Hepatocyte (in vitro differentiated cells): ENCODE measurements around the gene ESPNL. TPM values are rescaled to one million over a fixed set of nuclear protein-coding genes. Genes with fewer than 3 reads are reported as not detected.

Source experiments
- DNase-seq: peaks from one replicate; pipeline ENCODE4 v3.0.0-alpha.2; 2016; ENCODE audit warnings: low spot score
- H2AFZ ChIP-seq: fragments of 200-600 bp; sonication (generic); 2 replicates; pipeline ENCODE4 v1.6.0; 2016; ENCODE audit warnings: antibody characterized with exemption, mild to moderate bottlenecking
- H3K27ac ChIP-seq: fragments of 200-600 bp; sonication (generic); 2 replicates; pipeline ENCODE4 v1.5.1; 2016; ENCODE audit warnings: mild to moderate bottlenecking
- H3K27me3 ChIP-seq: fragments of 200-600 bp; sonication (generic); 2 replicates; pipeline ENCODE4 v1.6.1; 2016
- H3K36me3 ChIP-seq: fragments of 200-600 bp; sonication (generic); replicated peaks from 2 replicates; pipeline ENCODE4 v1.5.1; 2016; ENCODE audit warnings: low read depth; ENCODE audit not compliant: insufficient read depth
- H3K4me1 ChIP-seq: fragments of 200-600 bp; sonication (generic); 2 replicates; pipeline ENCODE4 v1.5.1; 2016; ENCODE audit warnings: mild to moderate bottlenecking, moderate library complexity; ENCODE audit not compliant: insufficient read depth
- H3K4me2 ChIP-seq: fragments of 200-600 bp; sonication (generic); 2 replicates; pipeline ENCODE4 v1.6.0; 2016
- H3K4me3 ChIP-seq: fragments of 200-600 bp; sonication (generic); 2 replicates; pipeline ENCODE4 v1.5.1; 2016; ENCODE audit warnings: mild to moderate bottlenecking
- H3K79me2 ChIP-seq: fragments of 200-600 bp; sonication (generic); 2 replicates; pipeline ENCODE4 v1.6.0; 2017; ENCODE audit warnings: mild to moderate bottlenecking
- H3K9me2 ChIP-seq: fragments of 200-600 bp; sonication (generic); replicated peaks from 2 replicates; pipeline ENCODE4 v1.6.0; 2017; ENCODE audit warnings: mild to moderate bottlenecking; ENCODE audit not compliant: insufficient read depth
- H3K9me3 ChIP-seq: fragments of 200-600 bp; sonication (generic); 2 replicates; pipeline ENCODE4 v1.5.1; 2016; ENCODE audit warnings: low read depth, mild to moderate bottlenecking
- H4K20me1 ChIP-seq: fragments of 200-600 bp; sonication (generic); 2 replicates; pipeline ENCODE4 v1.6.0; 2016; ENCODE audit warnings: mild to moderate bottlenecking; ENCODE audit not compliant: insufficient read depth, poor library complexity, severe bottlenecking
- CTCF ChIP-seq: fragments of 200-600 bp; sonication (generic); IDR thresholded peaks from 2 replicates; pipeline ENCODE4 v1.5.1; 2016; ENCODE audit warnings: antibody characterized with exemption, mild to moderate bottlenecking; ENCODE audit not compliant: poor library complexity
- EZH2 ChIP-seq: fragments of 200-600 bp; sonication (generic); IDR thresholded peaks from 2 replicates; pipeline ENCODE4 v1.6.1; 2016; ENCODE audit warnings: antibody characterized with exemption, mild to moderate bottlenecking, borderline replicate concordance
- EZH2phosphoT487 ChIP-seq: fragments of 200-600 bp; sonication (generic); IDR thresholded peaks from one replicate; pipeline ENCODE4 v1.6.1; 2018; ENCODE audit warnings: antibody characterized with exemption, mild to moderate bottlenecking, low read depth, moderate library complexity; ENCODE audit not compliant: unreplicated experiment, severe bottlenecking
- WGBS: methylation state at CpG from one replicate; pipeline ENCODE4 v1.1.6; 2016; ENCODE audit warnings: low lambda C conversion rate; ENCODE audit errors: missing lambda C conversion rate; 5-methylcytosine and 5-hydroxymethylcytosine counted together
- polyA plus RNA-seq: library from polyadenylated mRNA; unstranded; fragments of >200 nt; fragmentation: Nextera tagmentation; extraction: Ambion mirVana; gene quantifications from 2 replicates; pipeline ENCODE4 v1.2.1, GENCODE V29; 2016
- total RNA-seq: library from RNA; depleted of rRNA; stranded (reverse); fragments of >200 nt; gene quantifications from 2 replicates; pipeline ENCODE4 v1.2.3, GENCODE V29; 2014

ESPNL gene
- total and polyA plus RNA-seq, 2 experiments from 2014 or later: 0.27 to 0.62 TPM

GRCh38 chr2:238158018-238158508 is 57.9 kb downstream of the ESPNL start:
- no peaks in the 10 kb centered on the region for H3K4me1 ChIP-seq
- no peak overlapping the region for H3K27ac ChIP-seq
- peaks cover 27% of the 10 kb centered on the region for H3K27me3 ChIP-seq
- H2AFZ ChIP-seq: no peak overlapping the region
- DNase-seq: no peak
- no peaks in the 10 kb centered on the region for H4K20me1 ChIP-seq
- no peak for TF ChIP-seq EZH2phosphoT487
- TF ChIP-seq EZH2: no peak
- TF ChIP-seq CTCF: no peak
- no peaks in the 10 kb centered on the region for H3K36me3 ChIP-seq
- H3K4me2 ChIP-seq: peak overlapping the region; percentile 84
- H3K79me2 ChIP-seq: no peaks in the 10 kb centered on the region
- no peak overlapping the region for H3K4me3 ChIP-seq
- WGBS: 63% methylated on average over 19 of the region's 21 CpGs
- H3K9me3 ChIP-seq: no peaks in the 10 kb centered on the region
- H3K9me2 ChIP-seq: no peaks in the 10 kb centered on the region

- Histone ChIP-seq H3K4me3 (no peak within 1 kb of the TSS), H2AFZ (no peak within 1 kb of the TSS), H3K4me1 (peaks cover 4% of the 10 kb centered on the region), H4K20me1 (no peaks in the 10 kb centered on the region), H3K27ac (no peak within 1 kb of the TSS), H3K4me2 (peak within 1 kb of the TSS; percentile 84), H3K9me3 (no peaks in the 10 kb centered on the region), H3K9me2 (no peaks in the 10 kb centered on the region), H3K79me2 (no peaks in the 10 kb centered on the region), H3K27me3 (peaks cover 32% of the 10 kb centered on the region), H3K36me3 (no peaks in the 10 kb centered on the region)
- TF ChIP-seq CTCF: peak; percentile 62
- no peak for TF ChIP-seq EZH2
- WGBS: 58% methylated on average over 5 of the region's 61 CpGs
- DNase-seq: peak; percentile 79
Measured at GRCh38 chr2:238158509-238159070, 58.5 kb downstream of the ESPNL start, which contains the start of gene ERFE. ERFE (plus strand) TSS chr2:238158970; CDS start chr2:238159008, 38 bp downstream.

- Histone ChIP-seq H3K27me3 (peaks cover 37% of the 10 kb centered on the region), H3K4me3 (no peak overlapping the region), H3K9me3 (no peaks in the 10 kb centered on the region), H3K4me2 (peak overlapping the region; percentile 84), H2AFZ (no peak overlapping the region), H3K79me2 (no peaks in the 10 kb centered on the region), H3K9me2 (no peaks in the 10 kb centered on the region), H4K20me1 (no peaks in the 10 kb centered on the region), H3K36me3 (no peaks in the 10 kb centered on the region), H3K27ac (no peak overlapping the region), H3K4me1 (peaks cover 4% of the 10 kb centered on the region)
- no peak for DNase-seq
- no peak for TF ChIP-seq EZH2phosphoT487
- TF ChIP-seq EZH2: peak; percentile 63
- no peak for TF ChIP-seq CTCF
- WGBS: 8% methylated on average over 22 of the region's 52 CpGs
Measured at GRCh38 chr2:238159071-238159539, 59.0 kb downstream of the ESPNL start.
